K562 (cell line): ENCODE data around the gene SEL1L. TPM values are rescaled to one million over a fixed set of nuclear protein-coding genes. Genes with fewer than 3 reads are reported as not detected.

Experiments
- GTF3C2 ChIP-seq: IDR thresholded peaks from 3 replicates; pipeline ENCODE4 v1.6.1; 2011; ENCODE audit warnings: borderline replicate concordance, mild to moderate bottlenecking, moderate library complexity; ENCODE audit not compliant: insufficient read length; ENCODE audit errors: extremely low read depth
- HDGF ChIP-seq: fragments of 450-650 bp; IDR thresholded peaks from 2 replicates; pipeline ENCODE4 v1.6.1; 2016
- PHB2 ChIP-seq: fragments of 450-650 bp; IDR thresholded peaks from 2 replicates; pipeline ENCODE4 v1.6.1; 2017; ENCODE audit warnings: low read depth
- PHF8 ChIP-seq: fragments of 200-600 bp; sonication (generic); IDR thresholded peaks from 2 replicates; pipeline ENCODE4 v1.6.1; 2012; ENCODE audit warnings: mixed run types, mild to moderate bottlenecking, inconsistent platforms, low read length, moderate library complexity, borderline replicate concordance
- POLR2B ChIP-seq: fragments of 450-650 bp; IDR thresholded peaks from 2 replicates; pipeline ENCODE4 v1.6.1; 2018; ENCODE audit warnings: low read depth; ENCODE audit not compliant: partially characterized antibody
- RBM15 ChIP-seq: fragments of 200-400 bp; formaldehyde crosslinking; IDR thresholded peaks from 2 replicates; pipeline ENCODE4 v1.6.1; 2018; ENCODE audit warnings: mild to moderate bottlenecking, low read length, moderate library complexity; ENCODE audit not compliant: insufficient read depth
- TOE1 ChIP-seq, 2 experiments: fragments of 450-650 bp in 1 of 2; sonication (generic) in 1 of 2; formaldehyde crosslinking in 1 of 2; IDR thresholded peaks; 2 replicates each; pipeline versions ENCODE4 v1.7.1 to v1.8.0; 2016 to 2022; ENCODE audit warnings: borderline replicate concordance in 2 of 2, mild to moderate bottlenecking in 2 of 2, antibody characterized with exemption in 1 of 2, inconsistent platforms in 1 of 2, low read depth in 1 of 2, missing genetic modification reagents in 1 of 2, moderate library complexity in 1 of 2
- ZEB2 ChIP-seq: fragments of 450-650 bp; IDR thresholded peaks from 2 replicates; pipeline ENCODE4 v1.6.1; 2016
- ZFPM2 ChIP-seq: fragments of 250-450 bp; sonication (Bioruptor Pico); IDR thresholded peaks from 2 replicates; pipeline ENCODE4 v1.5.1; 2022; ENCODE audit warnings: mild to moderate bottlenecking
- ZKSCAN1 ChIP-seq: fragments of 150-350 bp; IDR thresholded peaks from 2 replicates; pipeline ENCODE4 v1.6.1; 2016; ENCODE audit warnings: low read depth, low read length
- ZNF717 ChIP-seq: fragments of 250-450 bp; sonication (Bioruptor Pico); IDR thresholded peaks from 2 replicates; pipeline ENCODE4 v1.5.0; 2021
- polyA plus RNA-seq, 8 experiments: library from polyadenylated mRNA; depleted of rRNA in 4 of 8; stranded (reverse) in 5 of 8; unstranded in 3 of 8; fragments of >200 nt; fragmentation: Nextera tagmentation in 2 of 8; fragmentation: Illumina TruSeq in 1 of 8; extraction: Ambion mirVana in 2 of 8; extraction: Trizol in 1 of 8; gene quantifications; 2 replicates each; pipeline versions ENCODE4 v1.2.1 to v1.2.3, GENCODE V29; 2011 to 2014; ENCODE audit warnings: inconsistent platforms in 1 of 8, missing spikeins in 1 of 8
- total RNA-seq, 7 experiments: library from RNA; depleted of rRNA in 6 of 7; stranded (reverse); fragments of >200 nt in 6 of 7; fragmentation: Illumina TruSeq in 2 of 7; extraction: Trizol in 2 of 7; gene quantifications; 2 replicates each; pipeline versions ENCODE4 v1.2.1 to v1.2.3, GENCODE V29; 2011 to 2021; ENCODE audit warnings: low replicate concordance in 1 of 7
- TF ChIP-seq, protein P1 (sequence below): fragments of 200-800 bp; sonication (Bioruptor generic); IDR thresholded peaks from 2 replicates; pipeline ENCODE4 v1.6.1; 2016; ENCODE audit warnings: missing genetic modification characterization, missing compliant biosample characterization

Gene SEL1L
- total and polyA plus RNA-seq, 9 of the 15 experiments (the other 6 are each of a cell fraction or from before 2014, with no cell fraction given): 7.7 to 21.1 (median 13.6) TPM

DNA sequence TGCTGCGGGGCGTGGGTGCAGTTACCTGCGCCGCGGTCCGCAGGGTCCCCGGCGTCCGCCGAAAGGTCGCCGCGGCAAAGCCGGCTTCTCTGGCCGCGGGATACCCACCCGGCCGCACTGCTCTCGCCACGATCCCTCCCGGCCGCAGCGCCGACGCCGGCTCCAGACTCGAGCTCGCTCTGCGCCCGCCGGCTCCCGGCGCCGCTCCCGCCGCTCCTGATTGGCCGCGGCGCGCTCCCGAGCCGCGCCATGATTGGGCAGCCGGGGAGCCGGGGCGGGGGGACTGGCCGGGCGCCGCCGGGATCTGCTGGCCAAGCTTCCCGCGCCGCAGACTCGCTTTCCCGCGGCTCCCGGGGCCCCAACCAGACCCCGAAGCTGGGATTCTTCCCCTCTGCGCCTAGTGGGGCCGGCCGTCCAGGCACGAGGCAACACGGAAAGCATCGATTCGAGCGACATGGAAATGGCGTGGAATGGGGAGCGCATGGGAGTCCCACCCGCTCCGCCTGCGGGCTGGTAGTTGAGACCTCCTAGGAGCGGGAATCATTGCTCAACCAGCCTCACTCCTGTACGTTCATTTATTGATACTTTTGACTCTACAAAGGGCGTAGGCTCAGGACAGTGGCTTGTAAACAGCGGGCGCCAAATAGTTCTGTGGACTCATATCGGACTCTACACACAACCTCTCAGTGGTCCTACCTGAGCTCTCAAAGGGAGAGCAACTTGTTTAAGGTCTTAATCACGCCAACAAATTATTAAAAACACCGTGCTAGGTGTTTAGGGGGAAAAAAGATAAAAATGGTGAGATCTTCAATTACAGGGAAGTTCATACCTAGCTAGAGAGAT is 97.1 kb downstream of the SEL1L start (continued):
- TF ChIP-seq, protein P1, sequence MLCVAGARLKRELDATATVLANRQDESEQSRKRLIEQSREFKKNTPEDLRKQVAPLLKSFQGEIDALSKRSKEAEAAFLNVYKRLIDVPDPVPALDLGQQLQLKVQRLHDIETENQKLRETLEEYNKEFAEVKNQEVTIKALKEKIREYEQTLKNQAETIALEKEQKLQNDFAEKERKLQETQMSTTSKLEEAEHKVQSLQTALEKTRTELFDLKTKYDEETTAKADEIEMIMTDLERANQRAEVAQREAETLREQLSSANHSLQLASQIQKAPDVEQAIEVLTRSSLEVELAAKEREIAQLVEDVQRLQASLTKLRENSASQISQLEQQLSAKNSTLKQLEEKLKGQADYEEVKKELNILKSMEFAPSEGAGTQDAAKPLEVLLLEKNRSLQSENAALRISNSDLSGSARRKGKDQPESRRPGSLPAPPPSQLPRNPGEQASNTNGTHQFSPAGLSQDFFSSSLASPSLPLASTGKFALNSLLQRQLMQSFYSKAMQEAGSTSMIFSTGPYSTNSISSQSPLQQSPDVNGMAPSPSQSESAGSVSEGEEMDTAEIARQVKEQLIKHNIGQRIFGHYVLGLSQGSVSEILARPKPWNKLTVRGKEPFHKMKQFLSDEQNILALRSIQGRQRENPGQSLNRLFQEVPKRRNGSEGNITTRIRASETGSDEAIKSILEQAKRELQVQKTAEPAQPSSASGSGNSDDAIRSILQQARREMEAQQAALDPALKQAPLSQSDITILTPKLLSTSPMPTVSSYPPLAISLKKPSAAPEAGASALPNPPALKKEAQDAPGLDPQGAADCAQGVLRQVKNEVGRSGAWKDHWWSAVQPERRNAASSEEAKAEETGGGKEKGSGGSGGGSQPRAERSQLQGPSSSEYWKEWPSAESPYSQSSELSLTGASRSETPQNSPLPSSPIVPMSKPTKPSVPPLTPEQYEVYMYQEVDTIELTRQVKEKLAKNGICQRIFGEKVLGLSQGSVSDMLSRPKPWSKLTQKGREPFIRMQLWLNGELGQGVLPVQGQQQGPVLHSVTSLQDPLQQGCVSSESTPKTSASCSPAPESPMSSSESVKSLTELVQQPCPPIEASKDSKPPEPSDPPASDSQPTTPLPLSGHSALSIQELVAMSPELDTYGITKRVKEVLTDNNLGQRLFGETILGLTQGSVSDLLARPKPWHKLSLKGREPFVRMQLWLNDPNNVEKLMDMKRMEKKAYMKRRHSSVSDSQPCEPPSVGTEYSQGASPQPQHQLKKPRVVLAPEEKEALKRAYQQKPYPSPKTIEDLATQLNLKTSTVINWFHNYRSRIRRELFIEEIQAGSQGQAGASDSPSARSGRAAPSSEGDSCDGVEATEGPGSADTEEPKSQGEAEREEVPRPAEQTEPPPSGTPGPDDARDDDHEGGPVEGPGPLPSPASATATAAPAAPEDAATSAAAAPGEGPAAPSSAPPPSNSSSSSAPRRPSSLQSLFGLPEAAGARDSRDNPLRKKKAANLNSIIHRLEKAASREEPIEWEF (CRISPR knock-in tag): no peak
- TF ChIP-seq ZKSCAN1 (0 out of 2 replicates have a peak, but pooled peaks have one; percentile 6), RBM15 (no peak), GTF3C2 (no peak), PHF8 (peak; percentile 56; the same call in 1 of the 2 replicates), ZNF717 (CRISPR knock-in tag) (no peak), ZFPM2 (CRISPR knock-in tag) (no peak), ZEB2 (no peak), TOE1 (IDR thresholded peaks at IDR 0.05; ENCODE audit: borderline replicate concordance) (no peak), TOE1 (CRISPR knock-in tag; IDR thresholded peaks at IDR 0.05; ENCODE audit: borderline replicate concordance, low read depth) (no peak), POLR2B (peak; percentile 47), HDGF (no peak), PHB2 (no peak)
